GM21526 (cell line): ENCODE measurements around the gene ZNF827.

Experiments
- ATAC-seq: cut with Tn5 transposase; IDR thresholded peaks from one replicate; pipeline ENCODE4 v1.9.1; 2021; ENCODE audit warnings: moderate library complexity; ENCODE audit not compliant: unreplicated experiment, low FRiP score

Gene ZNF827

DNA sequence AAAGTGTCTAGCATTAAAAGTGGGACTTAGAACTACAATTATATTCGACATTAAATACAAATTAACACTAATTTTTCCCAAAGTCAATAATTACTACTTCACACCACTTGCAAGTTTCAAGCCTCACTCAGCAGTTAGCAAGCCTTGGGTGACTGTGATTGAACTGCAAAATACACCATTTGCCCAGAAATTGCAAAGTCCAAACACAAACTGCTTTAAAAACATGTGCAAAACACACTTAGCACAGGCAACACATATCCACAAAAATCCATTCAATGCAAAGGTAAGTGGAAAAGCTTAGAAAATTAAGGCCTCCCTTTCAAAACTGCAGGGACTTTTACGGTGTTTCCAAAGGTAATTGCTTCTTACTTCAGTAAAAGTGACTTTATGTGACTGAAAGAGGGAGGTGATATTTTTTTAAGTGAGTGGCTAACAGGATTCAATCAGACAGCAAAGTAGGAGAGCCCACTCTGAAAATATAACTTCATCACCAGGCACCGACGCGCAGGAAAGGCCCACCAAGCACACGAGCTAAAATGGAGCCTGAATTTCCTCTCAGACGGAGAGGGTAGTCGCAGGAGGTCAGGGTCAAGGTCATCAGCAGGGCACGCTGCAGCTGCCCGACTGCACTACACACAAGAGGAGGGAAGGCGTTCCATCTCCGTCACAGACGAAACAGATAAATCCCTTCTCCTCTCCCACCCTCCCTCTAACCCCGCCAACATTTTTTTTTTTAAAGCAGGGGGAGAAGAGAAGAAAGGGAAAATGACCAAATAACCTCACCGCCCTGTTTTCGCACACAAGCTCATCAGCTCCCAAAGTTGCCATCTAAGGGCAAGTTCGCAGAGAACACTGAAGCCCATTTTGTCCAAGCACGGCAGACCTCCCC lies 3.1 kb downstream of the ZNF827 start:
- peak; percentile 30 for ATAC-seq

DNA sequence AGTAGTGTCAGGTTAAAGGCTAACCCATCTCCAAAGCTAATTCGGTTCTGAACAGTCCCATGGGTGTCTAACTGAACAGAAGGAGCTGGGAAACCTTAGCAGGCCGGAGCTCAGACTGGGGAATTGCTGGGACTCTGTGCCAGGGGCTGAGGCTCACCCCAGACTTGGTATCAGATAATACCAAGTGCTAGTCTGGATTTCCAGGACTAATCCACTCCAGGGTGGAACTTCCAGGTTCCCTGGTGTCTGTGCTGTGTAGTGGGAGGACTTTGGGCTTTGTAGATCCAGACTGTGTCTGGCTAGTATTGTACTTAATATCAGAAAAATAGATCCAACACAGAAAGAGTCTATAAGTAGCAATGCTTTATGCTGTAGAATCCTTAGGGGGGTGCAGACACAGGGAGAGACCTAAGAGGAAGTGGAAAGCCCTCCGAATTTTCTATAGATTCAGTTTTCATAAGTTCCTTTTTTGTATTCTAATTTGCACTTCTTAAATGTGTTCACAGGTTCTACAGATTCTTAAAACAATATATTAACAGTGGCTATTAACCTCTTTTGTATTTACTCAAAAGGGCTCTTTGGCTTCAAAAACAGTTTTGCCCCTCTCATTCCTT lies 4.1 kb downstream of the ZNF827 start:
- no peak for ATAC-seq

DNA sequence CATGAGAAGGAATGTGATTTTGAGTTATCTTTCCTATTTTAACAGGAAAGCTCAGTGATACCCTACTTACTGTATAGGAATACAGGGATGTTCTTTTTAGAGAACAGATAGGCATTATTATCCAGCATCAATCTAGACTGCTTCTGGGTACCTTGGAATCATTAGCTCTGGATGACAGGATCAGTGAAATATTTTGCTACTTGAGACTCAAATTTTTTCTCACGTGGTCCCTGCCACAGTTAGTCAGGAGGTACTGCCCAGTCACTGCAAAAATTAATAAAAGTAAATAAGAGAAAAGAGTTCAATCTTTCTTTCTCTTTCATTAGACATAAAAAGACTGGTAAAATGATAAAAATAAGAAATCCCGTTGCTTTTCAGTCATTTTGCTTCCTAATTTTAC lies 5.5 kb downstream of the ZNF827 start:
- ATAC-seq = no peak

DNA sequence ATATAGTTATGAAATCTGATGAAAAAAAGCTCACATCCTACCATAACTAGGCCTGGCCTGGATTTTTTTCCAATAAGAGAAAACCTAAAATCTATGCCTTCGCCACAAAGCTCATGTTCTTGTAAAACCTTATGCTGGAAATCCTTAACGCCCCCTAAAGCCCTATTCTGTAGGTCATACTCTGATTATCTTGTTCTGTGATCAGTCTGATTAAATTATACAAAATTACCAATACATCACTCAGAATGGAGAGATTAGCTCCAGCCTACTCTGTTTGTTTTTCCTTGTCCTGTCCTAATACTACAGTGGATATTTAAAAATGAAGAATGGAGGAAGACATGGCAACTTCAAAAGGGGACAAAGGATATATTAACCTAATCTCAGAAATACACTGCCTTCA lies 7.2 kb downstream of the ZNF827 start:
- ATAC-seq = no peak

DNA sequence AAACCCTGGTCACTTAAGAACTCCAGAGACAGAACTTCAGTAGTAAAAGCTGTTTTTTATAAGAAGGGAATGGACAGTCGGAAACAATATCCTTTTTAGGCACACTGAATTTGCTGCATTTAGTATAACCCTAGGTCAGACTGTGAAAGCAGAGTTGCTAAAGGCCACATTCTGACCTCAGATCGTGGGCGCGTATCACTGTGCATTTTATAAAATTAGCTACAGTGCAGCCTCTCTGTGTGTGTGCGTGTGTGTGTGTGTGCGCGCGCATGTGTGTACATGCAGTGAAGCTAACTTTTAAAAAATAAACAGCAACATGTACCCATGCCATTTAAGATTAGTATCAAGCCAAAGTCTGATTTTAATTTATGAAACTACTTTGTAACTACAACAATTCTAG lies 8.0 kb downstream of the ZNF827 start:
- no peak for ATAC-seq

DNA sequence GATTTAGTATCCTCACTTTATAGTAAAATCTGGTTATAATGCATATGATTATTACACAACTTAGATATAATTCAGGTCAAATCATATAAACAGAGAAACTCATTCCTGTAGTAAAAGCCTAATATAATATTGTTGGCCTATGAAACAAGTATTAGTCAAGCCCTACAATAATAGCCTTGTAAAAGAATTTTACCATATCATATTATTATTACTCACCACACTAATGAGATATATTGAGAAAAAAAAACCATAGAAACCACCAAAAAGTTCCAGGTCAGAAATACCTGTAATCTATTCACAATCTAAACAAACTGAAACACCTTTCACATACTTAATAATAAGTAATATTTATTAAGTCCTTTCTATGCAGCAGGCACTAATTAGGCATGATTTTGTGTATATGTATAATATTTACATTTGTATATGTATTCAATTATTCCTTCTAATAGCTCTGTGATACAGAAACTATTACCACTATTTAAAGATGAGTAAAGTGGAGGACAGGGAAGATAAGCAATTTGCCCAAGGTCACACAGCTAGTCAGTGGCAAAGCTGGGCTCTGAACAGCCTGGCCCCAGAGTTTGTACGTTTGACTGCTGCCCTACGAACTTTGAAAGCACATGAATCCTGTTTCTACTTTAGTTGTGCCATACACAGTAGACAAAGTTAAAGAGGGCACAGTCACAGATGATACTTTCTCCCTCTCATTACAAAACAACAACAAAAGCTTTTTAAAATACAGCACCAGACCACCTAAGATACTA lies 9.0 kb downstream of the ZNF827 start:
- no peak for ATAC-seq

DNA sequence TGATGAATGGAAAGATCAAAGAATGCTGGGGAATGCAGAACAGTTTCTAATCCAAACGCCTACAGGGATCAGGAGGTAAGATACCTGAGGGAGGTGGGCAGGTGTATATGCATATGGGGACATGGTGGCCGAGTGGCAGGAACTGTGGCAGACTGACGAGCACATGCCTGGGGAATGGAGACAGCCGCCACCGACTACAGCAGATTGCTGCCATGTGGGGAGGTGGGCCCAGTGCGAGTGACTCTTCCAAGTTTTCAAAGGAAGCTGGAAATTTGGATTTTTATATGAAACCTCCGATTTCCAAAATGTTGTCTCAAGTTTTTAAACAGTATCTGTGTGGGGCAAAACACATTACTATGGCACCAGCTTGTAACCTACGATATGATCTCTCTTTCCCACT lies 9.9 kb downstream of the ZNF827 start:
- no peak for ATAC-seq

DNA sequence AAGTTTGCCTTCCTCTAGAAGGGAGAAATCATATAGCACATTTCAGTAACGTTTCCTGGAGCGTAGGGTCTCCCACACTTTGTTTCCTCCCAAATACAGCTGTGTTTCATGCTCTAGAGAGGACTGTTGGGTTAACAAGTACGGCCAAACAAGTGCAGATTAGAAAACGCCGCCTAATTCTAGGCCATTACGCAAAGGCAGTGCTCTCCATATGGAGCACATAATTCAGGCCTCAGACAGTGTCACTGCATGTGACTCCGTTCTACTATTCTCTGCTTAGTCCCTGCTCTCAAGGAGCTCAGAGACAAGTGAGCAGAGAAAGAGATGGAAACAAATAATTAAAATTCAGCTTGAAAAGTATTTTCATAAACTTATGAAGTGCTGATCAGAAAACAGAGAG lies 11.6 kb downstream of the ZNF827 start:
- no peak for ATAC-seq

DNA sequence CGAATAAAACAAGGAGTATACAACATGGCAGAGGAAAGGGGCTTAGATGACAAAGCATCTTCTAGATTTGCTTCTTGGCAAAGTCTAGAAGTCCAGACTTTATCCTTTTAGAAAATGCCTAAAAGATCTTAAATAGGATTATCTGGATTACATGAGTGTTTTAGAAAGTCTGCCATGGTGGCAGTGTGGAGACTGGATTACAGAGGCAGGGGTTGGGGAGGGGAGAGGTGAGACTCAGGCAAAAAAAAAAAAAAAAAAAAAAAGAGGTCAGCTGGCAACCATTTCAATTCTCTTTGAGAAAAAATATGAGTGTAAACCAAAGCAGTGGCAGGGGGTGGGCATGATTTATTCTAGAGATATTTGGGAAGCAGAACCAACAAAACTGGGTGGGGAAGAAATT lies 17.4 kb downstream of the ZNF827 start:
- ATAC-seq = no peak

DNA sequence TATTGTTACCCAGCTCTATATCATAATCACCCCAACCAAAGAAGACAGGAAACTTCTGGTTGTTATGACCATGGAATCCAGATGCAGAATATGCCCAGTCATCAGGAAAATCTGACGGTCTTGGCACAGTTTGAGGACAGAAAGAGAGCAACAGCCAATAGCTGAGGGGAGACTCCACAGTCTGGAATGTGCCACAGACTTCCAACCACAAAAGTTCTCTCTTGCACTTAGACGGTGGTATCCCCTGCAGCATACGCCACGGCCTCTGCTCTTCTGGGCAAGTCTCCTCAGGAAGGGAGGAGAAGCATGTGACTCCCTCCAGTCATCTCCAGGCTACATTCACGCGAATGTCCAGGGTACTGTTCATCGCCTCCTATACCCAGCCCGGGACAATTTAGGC lies 18.4 kb downstream of the ZNF827 start:
- no peak for ATAC-seq

DNA sequence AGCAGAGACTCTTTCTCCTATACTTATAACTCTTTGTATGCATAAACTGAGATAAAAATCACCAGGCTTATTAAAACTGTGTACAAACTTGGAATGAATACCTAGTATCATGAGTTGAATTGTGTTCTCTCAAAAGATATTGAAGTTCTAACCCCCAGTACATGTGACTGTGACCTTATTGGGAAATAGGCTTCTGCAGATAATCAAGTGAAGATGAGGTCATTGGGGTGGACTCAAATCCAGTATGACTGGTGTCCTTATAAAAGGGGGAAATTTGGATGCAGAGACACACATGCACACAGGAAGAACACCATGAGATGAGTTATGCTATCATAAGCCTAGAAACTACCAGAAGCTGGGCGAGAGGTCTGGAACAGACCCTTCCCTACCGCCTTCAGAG lies 26.2 kb downstream of the ZNF827 start:
- ATAC-seq = no peak

DNA sequence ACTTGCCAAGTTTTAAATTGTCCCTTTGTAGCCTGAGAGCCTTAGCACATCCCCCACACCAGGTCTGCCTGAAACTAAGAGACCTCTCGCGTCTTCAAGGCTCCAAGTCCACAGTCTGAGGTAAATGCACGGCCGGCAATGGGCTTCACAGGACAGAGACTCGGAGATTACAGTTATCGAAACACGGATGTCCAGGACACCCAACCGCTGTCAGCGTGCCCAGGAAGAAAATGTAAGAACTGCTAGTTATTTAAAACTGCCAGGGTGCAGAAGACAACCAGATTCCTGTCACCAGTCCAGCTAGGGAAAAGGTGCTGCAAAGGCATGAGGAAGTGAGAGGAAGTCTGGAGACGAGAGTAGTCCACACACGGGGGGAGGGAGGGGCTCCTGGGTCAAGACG lies 28.9 kb downstream of the ZNF827 start:
- no peak for ATAC-seq

DNA sequence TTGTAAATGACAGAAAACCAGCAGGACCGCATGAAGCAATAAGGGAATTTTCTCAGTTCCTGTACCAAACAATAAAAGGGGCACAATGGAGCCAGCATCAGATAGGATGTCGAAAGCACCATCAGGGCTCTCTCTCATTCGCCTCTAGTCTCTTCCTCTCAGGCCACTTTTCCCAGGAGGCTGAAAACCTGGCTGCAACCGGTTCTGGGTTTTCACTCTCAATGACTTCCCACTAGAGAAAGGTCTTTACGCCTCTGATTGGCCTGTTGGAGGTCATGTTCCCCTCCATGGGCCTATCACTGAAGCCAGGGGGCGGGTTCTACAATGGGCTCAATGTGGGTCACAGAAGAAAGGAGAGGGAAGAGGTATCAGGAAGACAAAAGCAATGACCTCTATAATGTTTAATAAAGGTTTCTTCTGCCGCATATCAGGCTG lies 29.3 kb downstream of the ZNF827 start:
- no peak for ATAC-seq

DNA sequence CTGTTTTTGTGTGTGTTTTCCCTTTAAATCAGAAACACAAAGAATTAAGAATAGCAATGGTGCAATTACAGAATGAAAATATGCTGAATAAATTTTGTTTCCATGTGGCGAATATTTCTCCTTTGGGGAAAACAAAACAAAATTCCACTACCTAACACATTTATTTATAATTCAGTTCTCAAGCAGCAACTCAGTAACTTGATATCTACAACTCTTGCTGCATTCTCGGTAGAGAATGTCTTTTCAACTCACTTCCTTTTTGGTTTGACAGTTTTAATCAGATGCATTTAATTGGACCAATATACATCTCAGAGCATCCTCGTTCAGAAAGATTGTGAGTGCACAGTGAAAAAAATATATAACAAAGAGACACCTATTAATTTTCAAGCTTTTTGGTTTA lies 30.8 kb downstream of the ZNF827 start:
- no peak for ATAC-seq

DNA sequence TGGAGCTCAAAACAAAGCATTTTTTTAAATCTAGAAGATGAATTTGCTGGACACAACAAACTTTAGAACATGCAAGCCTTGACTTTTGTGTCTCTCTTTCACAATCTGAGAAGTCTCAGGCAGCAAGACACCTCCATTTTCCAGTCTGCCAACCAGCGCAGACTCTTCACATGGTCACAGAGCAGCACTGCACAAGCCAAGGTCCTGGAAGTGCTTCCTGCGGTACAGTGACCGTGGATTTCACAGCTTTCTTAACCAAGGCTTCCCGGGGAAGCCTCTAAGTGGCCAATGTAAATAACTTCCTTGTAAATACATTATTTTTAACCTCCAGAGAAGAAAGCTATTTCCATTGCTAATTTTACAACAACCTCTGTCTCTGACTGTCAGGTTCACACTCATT lies 31.2 kb downstream of the ZNF827 start:
- no peak for ATAC-seq

DNA sequence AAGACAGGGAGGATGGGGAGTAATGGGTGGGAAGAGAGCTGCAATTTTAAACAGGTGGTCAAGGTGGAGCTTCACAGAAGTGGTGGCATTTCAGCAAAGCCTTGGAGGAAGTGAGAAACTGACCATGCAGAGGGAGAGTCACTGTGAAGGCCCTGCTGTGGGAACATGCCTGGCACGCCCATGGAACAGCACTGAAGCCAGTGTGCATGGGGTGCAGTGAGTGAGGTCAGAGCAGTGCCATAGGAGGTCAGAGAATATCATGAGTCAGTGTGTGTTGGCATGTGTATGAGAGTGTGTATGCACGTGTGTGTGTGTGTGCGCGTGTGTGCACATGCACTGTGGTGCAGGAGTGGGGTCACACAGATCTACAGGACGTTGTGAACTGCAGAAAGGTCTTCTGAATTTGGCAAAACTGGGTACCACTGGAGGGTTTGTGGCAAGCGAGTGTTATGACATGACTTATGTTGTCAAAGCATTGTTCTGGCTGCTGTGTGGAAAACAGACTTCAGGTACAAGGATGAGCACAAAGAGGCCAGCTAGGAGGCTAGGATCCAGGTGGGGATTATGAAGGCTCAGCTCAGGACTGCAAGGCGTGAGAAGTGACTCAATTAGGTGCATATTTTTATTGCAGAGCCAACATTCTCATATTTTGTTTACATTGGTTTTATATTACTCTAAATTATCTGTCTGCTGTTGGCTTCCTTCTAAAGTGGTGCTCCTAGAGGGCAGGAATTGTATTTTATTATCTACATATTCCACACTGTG lies 34.0 kb downstream of the ZNF827 start:
- ATAC-seq = no peak

DNA sequence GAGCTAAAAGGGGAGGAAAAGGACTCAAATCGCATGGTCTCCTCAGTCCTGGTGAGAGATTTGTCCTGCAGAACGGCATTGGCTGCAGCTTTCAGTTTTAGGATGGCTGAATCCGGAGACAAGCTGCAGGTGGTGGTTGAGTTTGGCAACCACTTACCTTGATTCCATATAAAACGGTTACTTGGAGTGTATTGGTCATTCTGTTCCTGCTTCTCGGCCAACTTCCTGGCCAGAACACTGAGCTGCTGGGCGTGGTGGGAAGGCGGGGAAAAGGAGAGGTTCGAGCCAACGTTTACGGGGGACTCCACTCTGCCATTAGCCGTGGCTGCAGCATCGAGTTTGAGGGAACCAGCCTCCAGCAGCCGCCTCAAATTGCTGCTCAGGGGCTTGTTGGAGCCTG lies 36.1 kb downstream of the ZNF827 start:
- no peak for ATAC-seq

DNA sequence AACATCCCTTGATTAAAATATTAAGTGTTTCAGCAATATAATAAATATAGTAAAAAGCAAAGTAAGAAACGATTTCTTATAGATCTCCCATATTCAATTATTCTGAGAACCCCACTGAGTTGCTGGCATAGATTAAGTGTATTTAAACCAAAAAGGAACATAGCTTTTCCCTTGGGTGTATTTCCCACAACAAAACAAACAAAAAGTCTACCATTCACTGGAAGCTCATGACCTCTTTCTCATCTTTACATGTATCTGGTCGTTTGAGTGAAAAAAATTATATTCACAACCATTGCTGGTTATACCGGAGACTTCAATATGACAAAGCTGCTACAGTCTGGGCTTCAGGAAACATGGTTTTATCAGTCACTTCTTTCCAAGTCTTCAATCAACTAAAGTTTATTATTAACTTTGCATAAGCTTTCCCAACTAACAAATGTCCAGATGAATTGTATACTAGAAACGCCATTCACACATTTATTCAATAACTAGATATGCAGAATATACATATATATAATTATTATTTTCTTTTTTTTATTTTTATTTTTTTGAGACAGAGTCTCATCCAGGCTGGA lies 38.6 kb downstream of the ZNF827 start:
- ATAC-seq = no peak

DNA sequence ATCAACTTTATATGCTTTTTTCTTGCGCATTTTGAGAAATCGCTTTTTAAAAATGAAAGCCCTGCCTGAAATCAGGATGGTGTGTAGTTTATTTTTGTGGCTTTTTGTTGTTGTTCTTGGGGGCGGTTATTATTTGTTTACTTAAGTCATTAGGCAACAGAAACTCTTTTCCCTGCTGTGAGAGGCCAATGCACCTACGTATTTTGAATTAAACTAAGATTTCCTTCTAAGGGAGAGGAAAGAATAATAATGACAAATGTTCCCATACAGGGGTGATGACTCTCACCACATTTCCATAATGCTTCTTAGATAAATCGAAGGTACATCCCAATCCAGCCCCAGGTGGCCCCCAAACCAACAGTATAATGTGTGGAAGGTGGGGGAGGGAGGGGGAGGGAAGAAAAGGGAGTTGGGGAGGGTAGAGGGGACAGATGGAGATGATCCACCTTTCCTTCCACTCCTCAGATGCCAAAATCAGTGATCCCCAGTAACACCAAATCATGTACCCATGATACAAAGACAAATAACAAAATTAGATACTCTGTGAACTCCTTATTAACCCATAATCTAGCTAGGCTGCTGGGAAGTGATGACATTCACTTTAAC lies 39.6 kb downstream of the ZNF827 start:
- no peak for ATAC-seq

DNA sequence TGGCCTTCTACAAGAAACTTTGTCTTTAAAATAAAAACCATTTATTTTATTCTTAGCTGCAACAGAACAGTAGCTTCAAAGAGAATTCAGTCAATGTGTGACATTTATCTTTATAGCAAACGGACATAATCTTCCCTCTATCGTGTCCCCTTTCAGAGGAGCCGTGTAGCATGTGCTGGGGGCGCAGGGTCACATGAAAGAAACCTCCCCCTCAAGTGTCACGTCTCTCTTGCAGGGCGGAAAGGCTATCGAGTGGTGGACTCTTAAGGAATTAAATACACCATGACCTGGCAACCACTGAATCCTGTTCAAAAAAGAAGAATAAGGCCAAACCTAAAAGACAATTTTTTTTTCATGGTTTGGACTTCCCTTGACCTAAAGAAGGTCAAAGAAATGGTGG lies 40.2 kb downstream of the ZNF827 start:
- no peak for ATAC-seq
